ENCODE measurements around the gene RSAD2. TPM values are rescaled to one million over a fixed set of nuclear protein-coding genes. Genes with fewer than 3 reads are reported as not detected.

Gene RSAD2
- total RNA-seq, 3 donors from 2014 or later: 0.33 to 4.8 (median 2.9) TPM

DNA sequence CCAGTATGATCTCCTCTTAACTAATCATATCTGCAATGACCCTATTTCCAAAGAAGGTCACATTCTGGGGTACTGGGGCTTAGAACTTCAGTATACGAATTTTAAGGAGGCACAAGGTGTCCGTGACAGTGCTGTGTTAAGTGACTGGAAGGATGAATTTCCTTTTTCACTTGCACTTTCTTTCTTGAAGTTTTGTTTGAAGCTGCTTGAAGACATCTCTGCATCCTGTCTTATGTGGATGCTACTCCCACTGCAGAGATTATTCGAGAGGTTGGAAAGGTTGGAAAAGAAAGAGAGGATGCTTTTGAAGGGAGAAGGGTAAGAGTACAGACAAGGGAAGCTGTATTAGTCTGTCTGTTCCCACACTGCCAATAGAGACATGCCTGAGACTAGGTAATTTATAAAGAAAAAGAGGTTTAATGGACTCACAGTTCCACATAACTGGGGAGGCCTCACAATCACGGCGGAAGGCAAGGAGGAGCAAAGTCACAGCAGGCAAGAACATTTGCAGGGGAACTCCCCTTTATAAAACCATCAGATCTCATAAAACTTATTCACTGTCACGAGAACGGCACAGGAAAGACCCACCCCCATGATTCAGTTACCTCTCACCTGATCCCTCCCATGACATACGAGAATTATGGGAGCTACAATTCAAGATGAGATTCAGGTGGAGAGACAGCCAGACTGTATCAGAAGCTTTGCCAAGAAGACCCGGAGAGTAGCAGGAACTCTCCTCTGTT, 36.0 kb downstream of the RSAD2 start:
- no peak for DNase-seq (ENCODE audit: low spot score in 2 of 2)
- intact Hi-C loops (cut with DNase I; ENCODE audit: low total_unique reads): loop anchor here (10.0 kb wide), 1 partner anchor 91 kb away; no protein-coding TSS in a partner anchor
- no peaks in the 10 kb centered on the region for H3K36me3 ChIP-seq
- no peaks in the 10 kb centered on the region for H3K27me3 ChIP-seq
- no peak overlapping the region for H3K4me3 ChIP-seq
- TF ChIP-seq POLR2A (IDR thresholded peaks at IDR 0.05) (no peak), POLR2AphosphoS5 (IDR thresholded peaks at IDR 0.05) (no peak)
- TF ChIP-seq, protein P1, sequence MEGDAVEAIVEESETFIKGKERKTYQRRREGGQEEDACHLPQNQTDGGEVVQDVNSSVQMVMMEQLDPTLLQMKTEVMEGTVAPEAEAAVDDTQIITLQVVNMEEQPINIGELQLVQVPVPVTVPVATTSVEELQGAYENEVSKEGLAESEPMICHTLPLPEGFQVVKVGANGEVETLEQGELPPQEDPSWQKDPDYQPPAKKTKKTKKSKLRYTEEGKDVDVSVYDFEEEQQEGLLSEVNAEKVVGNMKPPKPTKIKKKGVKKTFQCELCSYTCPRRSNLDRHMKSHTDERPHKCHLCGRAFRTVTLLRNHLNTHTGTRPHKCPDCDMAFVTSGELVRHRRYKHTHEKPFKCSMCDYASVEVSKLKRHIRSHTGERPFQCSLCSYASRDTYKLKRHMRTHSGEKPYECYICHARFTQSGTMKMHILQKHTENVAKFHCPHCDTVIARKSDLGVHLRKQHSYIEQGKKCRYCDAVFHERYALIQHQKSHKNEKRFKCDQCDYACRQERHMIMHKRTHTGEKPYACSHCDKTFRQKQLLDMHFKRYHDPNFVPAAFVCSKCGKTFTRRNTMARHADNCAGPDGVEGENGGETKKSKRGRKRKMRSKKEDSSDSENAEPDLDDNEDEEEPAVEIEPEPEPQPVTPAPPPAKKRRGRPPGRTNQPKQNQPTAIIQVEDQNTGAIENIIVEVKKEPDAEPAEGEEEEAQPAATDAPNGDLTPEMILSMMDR (IDR thresholded peaks at IDR 0.05): no peak
- H3K4me1 ChIP-seq: no peaks in the 10 kb centered on the region
- no peaks in the 10 kb centered on the region for H3K9me3 ChIP-seq
- H3K27ac ChIP-seq: no peak overlapping the region

DNA sequence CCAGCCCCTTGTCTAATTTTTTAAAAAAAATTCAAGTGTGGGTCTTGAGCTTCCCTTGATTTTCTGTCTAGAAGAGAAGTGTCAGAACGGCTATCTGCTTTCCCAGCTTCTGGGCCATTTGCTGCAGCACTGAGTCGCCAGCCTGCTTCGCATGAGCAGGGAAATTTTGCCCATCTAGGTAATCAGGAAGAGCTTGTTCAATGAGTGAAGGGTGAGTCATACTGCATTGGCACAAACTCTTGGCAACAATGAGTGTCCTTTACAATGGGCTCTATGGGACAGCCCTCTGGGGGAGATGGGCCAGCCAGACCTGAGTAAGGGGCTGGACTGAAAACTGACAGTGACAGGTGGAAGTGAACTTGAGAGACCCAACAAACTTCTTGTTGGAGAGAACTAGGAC, 37.3 kb downstream of the RSAD2 start:
- Histone ChIP-seq H3K36me3 (no peaks in the 10 kb centered on the region), H3K27me3 (no peaks in the 10 kb centered on the region), H3K9me3 (no peaks in the 10 kb centered on the region), H3K27ac (no peak overlapping the region), H3K4me1 (no peaks in the 10 kb centered on the region), H3K4me3 (no peak overlapping the region)
- DNase-seq (ENCODE audit: low spot score in 2 of 2): peak in 1 of 2 donors; percentile 29
- intact Hi-C loops (cut with DNase I; ENCODE audit: low total_unique reads): loop anchor here (10.0 kb wide), 1 partner anchor 90 kb away; no protein-coding TSS in a partner anchor
- TF ChIP-seq POLR2A (IDR thresholded peaks at IDR 0.05) (no peak), POLR2AphosphoS5 (IDR thresholded peaks at IDR 0.05) (peak in 1 of 3 donors; percentile 18)

DNA sequence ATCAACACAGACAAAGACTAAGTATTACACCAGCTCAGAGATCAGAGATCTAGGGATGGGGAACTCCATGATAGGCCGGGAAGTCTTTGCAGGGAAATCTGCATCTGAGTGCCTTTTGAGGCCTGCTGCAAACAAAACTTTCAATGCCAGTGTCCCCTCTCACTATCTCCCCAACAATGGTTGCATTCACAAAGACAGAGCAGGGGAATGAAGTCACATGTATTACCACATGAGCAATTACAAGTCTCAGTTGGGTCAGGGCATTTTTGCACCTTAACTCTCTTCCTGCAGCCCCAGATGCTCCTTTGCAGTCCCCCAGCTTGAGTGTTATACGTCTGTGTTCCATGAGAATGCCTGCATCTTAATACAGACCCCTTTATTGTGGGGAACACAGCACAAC, 37.8 kb downstream of the RSAD2 start:
- Histone ChIP-seq H3K27me3 (no peaks in the 10 kb centered on the region), H3K36me3 (no peaks in the 10 kb centered on the region), H3K4me1 (no peaks in the 10 kb centered on the region), H3K9me3 (no peaks in the 10 kb centered on the region), H3K27ac (no peak overlapping the region), H3K4me3 (no peak overlapping the region)
- DNase-seq (ENCODE audit: low spot score in 2 of 2): no peak
- TF ChIP-seq POLR2A (IDR thresholded peaks at IDR 0.05) (no peak), POLR2AphosphoS5 (IDR thresholded peaks at IDR 0.05) (no peak)
- TF ChIP-seq, protein P1 (IDR thresholded peaks at IDR 0.05): no peak
- intact Hi-C loops (cut with DNase I; ENCODE audit: low total_unique reads): loop anchor here (10.0 kb wide), 1 partner anchor 89 kb away; no protein-coding TSS in a partner anchor

DNA sequence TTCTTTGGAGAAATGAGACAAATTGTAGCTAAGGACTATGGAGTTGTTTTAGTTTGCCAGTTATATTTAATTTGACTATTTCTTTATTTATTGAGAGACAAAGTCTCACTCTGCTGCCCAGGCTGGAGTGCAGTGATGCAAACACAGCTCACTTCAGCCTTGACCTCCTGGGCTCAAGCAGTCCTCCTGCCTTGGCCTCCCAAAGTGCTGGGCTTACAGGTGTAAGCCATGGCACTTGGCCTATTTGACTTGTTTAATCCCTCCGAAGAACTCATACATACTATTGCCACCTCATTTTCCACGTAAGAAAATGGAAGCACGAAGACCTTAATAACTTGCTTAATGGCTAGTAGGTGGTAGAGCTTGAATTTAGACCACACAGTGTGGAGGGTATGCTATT, 38.6 kb downstream of the RSAD2 start:
- no peak for DNase-seq (ENCODE audit: low spot score in 2 of 2)
- TF ChIP-seq POLR2A (IDR thresholded peaks at IDR 0.05) (no peak), POLR2AphosphoS5 (IDR thresholded peaks at IDR 0.05) (no peak)
- TF ChIP-seq, protein P1 (IDR thresholded peaks at IDR 0.05): no peak
- Histone ChIP-seq H3K27ac (no peak overlapping the region), H3K9me3 (no peaks in the 10 kb centered on the region), H3K4me1 (no peaks in the 10 kb centered on the region), H3K36me3 (no peaks in the 10 kb centered on the region), H3K27me3 (no peaks in the 10 kb centered on the region), H3K4me3 (no peak overlapping the region)
- intact Hi-C loops (cut with DNase I; ENCODE audit: low total_unique reads): loop anchor here (10.0 kb wide), 1 partner anchor 89 kb away; no protein-coding TSS in a partner anchor

DNA sequence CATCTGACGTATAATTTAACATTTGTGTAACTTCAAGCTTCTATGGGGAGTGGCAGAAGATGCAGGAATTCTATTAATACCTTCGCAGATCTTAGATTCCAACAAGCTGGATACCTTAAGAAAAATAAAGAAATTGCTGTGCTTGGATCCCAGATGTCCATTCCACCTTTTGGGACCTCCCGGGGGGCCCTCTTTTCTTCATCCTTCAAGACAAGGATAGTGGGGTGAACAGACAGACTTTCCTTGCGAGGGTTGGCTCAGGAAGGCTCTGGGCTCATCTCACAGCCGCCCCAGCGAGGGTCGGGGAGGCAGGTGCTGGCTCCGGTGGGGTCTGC, 39.1 kb downstream of the RSAD2 start:
- Histone ChIP-seq H3K9me3 (no peaks in the 10 kb centered on the region), H3K36me3 (no peaks in the 10 kb centered on the region), H3K4me3 (peak overlapping the region in 2 of 3 donors; percentile 79 to 96), H3K27me3 (no peaks in the 10 kb centered on the region), H3K4me1 (no peaks in the 10 kb centered on the region), H3K27ac (peak overlapping the region in 1 of 2 donors; percentile 69)
- intact Hi-C loops (cut with DNase I; ENCODE audit: low total_unique reads): loop anchor here (10.0 kb wide), 1 partner anchor 88 kb away; no protein-coding TSS in a partner anchor
- DNase-seq (ENCODE audit: low spot score in 2 of 2): no peak
- TF ChIP-seq, protein P1 (IDR thresholded peaks at IDR 0.05): no peak
- TF ChIP-seq POLR2AphosphoS5 (IDR thresholded peaks at IDR 0.05) (no peak), POLR2A (IDR thresholded peaks at IDR 0.05) (no peak)

Data from breast epithelium (tissue), 4 donors.